GM12878 (cell line): ENCODE data around the gene TYW1. TPM values are rescaled to one million over a fixed set of nuclear protein-coding genes. Genes with fewer than 3 reads are reported as not detected.

ENCODE experiments used
- ATAC-seq: fragments of 200-7000 bp; cut with Tn5 transposase; 3 replicates; pipeline ENCODE4 v1.9.1; 2020; ENCODE audit warnings: mild to moderate bottlenecking, moderate library complexity
- BruUV-seq: library from RNA; stranded (reverse); fragments of 400-500 nt; replicated peaks from 2 replicates; lab custom pipeline; 2021; lab: Mats Ljungman, UMichigan
- CTCF ChIA-PET: fragments of 300-600 bp; sonication (Branson Sonifier 250); formaldehyde crosslinking; extraction: SDS; loops from one replicate; lab custom pipeline; 2021; ENCODE audit warnings: inconsistent platforms; lab: Yijun Ruan, JAX
- POLR2A ChIA-PET: fragments of 350-600 bp; formaldehyde crosslinking; extraction: SDS; loops from one replicate; lab custom pipeline; 2021; ENCODE audit warnings: inconsistent platforms; lab: Charles Lee
- RAD21 ChIA-PET: fragments of 300-600 bp; sonication (Branson Sonifier 250); formaldehyde crosslinking; loops from one replicate; lab custom pipeline; 2023; ENCODE audit warnings: antibody characterized with exemption; ENCODE audit not compliant: unreplicated experiment; lab: Charles Lee
- SMC1A ChIA-PET: fragments of 300-600 bp; sonication (Branson Sonifier 250); formaldehyde crosslinking; loops from one replicate; lab custom pipeline; 2023; ENCODE audit not compliant: unreplicated experiment, uncharacterized antibody; lab: Charles Lee
- DNase-seq: peaks from one replicate; pipeline ENCODE4 v3.0.0-alpha.2; 2011; ENCODE audit warnings: low read depth, low spot score
- FAIRE-seq: peaks from 3 replicates; lab custom pipeline; 2011; peaks lifted over from hg19 to GRCh38; lab: Jason Lieb, UNC
- H2AFZ ChIP-seq: 2 replicates; pipeline ENCODE4 v1.6.0; 2011; ENCODE audit warnings: low read depth, low read length, control low read depth; ENCODE audit not compliant: control insufficient read depth
- H3K27ac ChIP-seq: 2 replicates; pipeline ENCODE4 v1.5.1; 2011; ENCODE audit warnings: control low read depth; ENCODE audit not compliant: control insufficient read depth, insufficient read depth
- H3K27me3 ChIP-seq, 2 experiments: replicated peaks in 1 of 2; 2 replicates each; pipeline versions ENCODE4 v1.6.0 to v1.6.1; 2011; ENCODE audit warnings: low read length in 1 of 2; ENCODE audit not compliant: control insufficient read depth in 2 of 2, insufficient read depth in 2 of 2
- H3K36me3 ChIP-seq, 2 experiments: 2 replicates each; pipeline ENCODE4 v1.5.1; 2011; ENCODE audit warnings: low read length in 1 of 2; ENCODE audit not compliant: control insufficient read depth in 2 of 2, insufficient read depth in 2 of 2
- H3K4me1 ChIP-seq: 2 replicates; pipeline ENCODE4 v1.6.1; 2011; ENCODE audit warnings: mild to moderate bottlenecking, low read length, moderate library complexity, mixed read lengths; ENCODE audit not compliant: control insufficient read depth, insufficient read depth
- H3K4me2 ChIP-seq: 2 replicates; pipeline ENCODE4 v1.6.0; 2011; ENCODE audit warnings: control low read depth; ENCODE audit not compliant: control insufficient read depth, insufficient read depth
- H3K4me3 ChIP-seq: fragments of 200-600 bp; sonication (generic); 2 replicates; pipeline ENCODE4 v1.5.1; 2016
- H3K79me2 ChIP-seq: 2 replicates; pipeline ENCODE4 v1.6.0; 2011; ENCODE audit warnings: low read length; ENCODE audit not compliant: control insufficient read depth, insufficient read depth
- H3K9ac ChIP-seq: 2 replicates; pipeline ENCODE4 v1.8.0; 2011; ENCODE audit warnings: low read length, control low read depth, mixed read lengths; ENCODE audit not compliant: control insufficient read depth, insufficient read depth
- H3K9me3 ChIP-seq: replicated peaks from 3 replicates; pipeline ENCODE4 v1.5.1; 2011; ENCODE audit warnings: mild to moderate bottlenecking, low read length; ENCODE audit not compliant: control insufficient read depth, insufficient read depth
- H4K20me1 ChIP-seq: 2 replicates; pipeline ENCODE4 v1.6.0; 2011; ENCODE audit not compliant: control insufficient read depth, insufficient read depth
- BCL11A ChIP-seq: IDR thresholded peaks from 2 replicates; pipeline ENCODE4 v1.6.1; 2011; ENCODE audit warnings: low read depth, low read length
- BRCA1 ChIP-seq: IDR thresholded peaks from 2 replicates; pipeline ENCODE4 v1.6.1; 2011; ENCODE audit warnings: low read depth, low read length, improper control_type of control experiment
- CEBPB ChIP-seq, 2 experiments: fragments of 150-350 bp in 1 of 2; IDR thresholded peaks; 2 replicates each; pipeline ENCODE4 v1.6.1; 2012 to 2014; ENCODE audit warnings: low read depth in 2 of 2, low read length in 2 of 2, borderline replicate concordance in 1 of 2, inconsistent platforms in 1 of 2
- CHD4 ChIP-seq: fragments of 200-600 bp; sonication (generic); IDR thresholded peaks from 2 replicates; pipeline ENCODE4 v1.6.1; 2016; ENCODE audit warnings: mild to moderate bottlenecking
- IKZF1 ChIP-seq: fragments of 450-650 bp; conservative IDR thresholded peaks from 2 replicates; pipeline ENCODE4 v1.6.1; 2017; ENCODE audit warnings: antibody characterized with exemption, mild to moderate bottlenecking
- JUNB ChIP-seq: IDR thresholded peaks from 2 replicates; pipeline ENCODE4 v1.6.1; 2016; ENCODE audit warnings: antibody characterized with exemption, mild to moderate bottlenecking
- SRF ChIP-seq, 2 experiments: IDR thresholded peaks; 2 replicates each; pipeline ENCODE4 v1.6.1; 2011; ENCODE audit warnings: low read depth in 2 of 2, low read length in 2 of 2, mild to moderate bottlenecking in 1 of 2, moderate library complexity in 1 of 2
- WRNIP1 ChIP-seq: IDR thresholded peaks from 2 replicates; pipeline ENCODE4 v1.6.1; 2011; ENCODE audit warnings: low read depth, low read length, improper control_type of control experiment, borderline replicate concordance
- ZZZ3 ChIP-seq: IDR thresholded peaks from 2 replicates; pipeline ENCODE4 v1.6.1; 2011; ENCODE audit warnings: low read depth; ENCODE audit not compliant: control insufficient read depth, insufficient read length
- WGBS: methylation state at CpG from one replicate; pipeline ENCODE4 v1.1.6; 2016; ENCODE audit warnings: low lambda C conversion rate; ENCODE audit not compliant: insufficient replicate concordance, insufficient coverage; ENCODE audit errors: missing lambda C conversion rate; 5-methylcytosine and 5-hydroxymethylcytosine counted together
- in situ Hi-C: fragments of 300-500 bp; cut with MboI; formaldehyde crosslinking; loops from 9 replicates; pipeline ENCODE4 v1.14.3; 2018; ENCODE audit warnings: mixed read lengths
- intact Hi-C: fragments of 100-400 bp; cut with micrococcal nuclease; formaldehyde crosslinking; loops from one replicate; pipeline ENCODE4 v1.14.2; 2022; ENCODE audit not compliant: unreplicated experiment
- polyA plus RNA-seq, 11 experiments: library from polyadenylated mRNA; depleted of rRNA in 4 of 11; unstranded in 6 of 11; stranded (reverse) in 5 of 11; fragments of >200 nt; fragmentation: Nextera tagmentation in 4 of 11; fragmentation: Illumina TruSeq in 1 of 11; extraction: Ambion mirVana in 4 of 11; extraction: Trizol in 1 of 11; gene quantifications; 1 replicate in 1 of 11; 2 replicates in 10 of 11; pipeline versions ENCODE4 v1.2.1 to v1.2.3, GENCODE V29; 2011 to 2016; ENCODE audit warnings: inconsistent platforms in 2 of 11, missing spikeins in 2 of 11, low read depth in 1 of 11
- total RNA-seq, 4 experiments: library from RNA; depleted of rRNA in 3 of 4; stranded (reverse); fragments of >200 nt in 3 of 4; fragmentation: Illumina TruSeq in 1 of 4; extraction: Trizol in 1 of 4; gene quantifications; 2 replicates each; pipeline versions ENCODE4 v1.2.1 to v1.2.3, GENCODE V29; 2013 to 2021
- TF ChIP-seq, protein P1 (sequence below): fragments of 450-650 bp; IDR thresholded peaks from 2 replicates; pipeline ENCODE4 v1.6.1; 2014; ENCODE audit warnings: mild to moderate bottlenecking
- TF ChIP-seq, protein P2 (sequence below): fragments of 450-650 bp; IDR thresholded peaks from 2 replicates; pipeline ENCODE4 v1.6.1; 2016; ENCODE audit warnings: mild to moderate bottlenecking
- TF ChIP-seq, protein P3 (sequence below): IDR thresholded peaks from 2 replicates; pipeline ENCODE4 v1.6.1; 2012; ENCODE audit warnings: low read depth, low read length, improper control_type of control experiment

The TYW1 gene
- total and polyA plus RNA-seq, 10 of the 15 experiments (the other 5 are each of a cell fraction or from before 2014, with no cell fraction given): 11.3 to 29.0 (median 18.4) TPM

DNA sequence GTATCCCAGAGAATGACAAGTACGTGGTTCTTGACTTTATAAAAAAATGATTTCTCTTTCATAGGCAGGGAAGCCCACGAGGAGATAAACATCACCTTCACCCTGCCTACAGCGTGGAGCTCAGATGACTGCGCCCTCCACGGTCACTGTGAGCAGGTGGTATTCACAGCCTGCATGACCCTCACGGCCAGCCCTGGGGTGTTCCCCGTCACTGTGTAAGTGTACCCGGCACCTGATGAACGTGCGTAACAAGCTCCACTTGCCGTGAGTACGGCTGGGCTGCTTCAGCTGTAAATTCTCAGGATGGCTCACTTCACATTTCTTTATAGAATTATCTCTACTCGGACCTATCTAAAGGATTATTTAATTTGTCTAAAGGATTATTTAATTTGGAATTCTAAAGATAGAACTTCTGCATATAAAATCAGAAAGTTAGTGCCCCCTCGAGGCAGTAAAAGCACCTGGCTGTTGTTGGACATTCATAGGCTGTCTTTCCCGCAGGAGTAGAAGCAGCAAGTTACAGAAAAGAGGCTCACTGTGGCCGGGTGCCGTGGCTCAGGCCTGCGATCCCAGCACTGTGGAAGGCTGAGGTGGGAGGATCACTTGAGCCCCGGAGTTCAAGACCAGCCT lies 48.0 kb upstream of the TYW1 start (continued):
- TF ChIP-seq CEBPB (IDR thresholded peaks at IDR 0.05; ENCODE audit: borderline replicate concordance in 1 of 2, low read depth in 2 of 2, low read length in 2 of 2) (no peak), BCL11A (no peak)

DNA sequence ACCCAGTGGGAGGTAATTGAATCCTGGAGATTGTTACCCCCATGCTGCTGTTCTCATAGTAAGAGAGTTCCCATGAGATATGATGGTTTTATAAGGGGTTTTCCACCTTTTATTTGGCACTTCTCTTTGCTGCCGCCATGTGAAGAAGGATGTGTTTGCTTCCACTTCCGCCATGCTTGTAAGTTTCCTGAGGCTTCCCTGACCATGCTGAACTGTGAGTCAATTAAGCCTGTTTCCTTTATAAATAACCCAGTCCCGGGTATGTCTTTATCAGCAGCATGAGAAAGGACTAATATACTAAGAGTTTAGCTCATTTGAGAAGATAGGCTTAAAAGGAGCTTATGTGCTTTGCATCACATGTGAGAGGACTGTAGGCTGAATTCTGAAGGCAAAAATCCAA lies 46.3 kb upstream of the TYW1 start:
- DNase-seq (no peak), FAIRE-seq (no peak), ATAC-seq (no peak)
- Histone ChIP-seq H3K27me3 (no peaks in the 10 kb centered on the region), H3K4me3 (no peak overlapping the region), H3K36me3 (peaks cover 24 to 25% of the 10 kb centered on the region in 2 experiments), H4K20me1 (no peaks in the 10 kb centered on the region; the same call in 1 of the 2 replicates), H3K4me1 (no peaks in the 10 kb centered on the region), H2AFZ (no peak overlapping the region), H3K4me2 (no peak overlapping the region), H3K9ac (no peak overlapping the region), H3K79me2 (no peaks in the 10 kb centered on the region), H3K9me3 (no peaks in the 10 kb centered on the region), H3K27ac (no peak overlapping the region)
- ChIA-PET RAD21 (no interaction called here), CTCF (no interaction called here), SMC1A (no interaction called here), POLR2A (no interaction called here)
- BruUV-seq: no TSS peak
- intact Hi-C loops: no loop called here
- TF ChIP-seq SRF (IDR thresholded peaks at IDR 0.05; ENCODE audit: low read depth in 2 of 2, low read length in 2 of 2) (no peak), BRCA1 (no peak)
- TF ChIP-seq, all 136 proteins: peak for 0
- in situ Hi-C loops: no loop called here
- 59% methylated on average over 3 of the region's 3 CpGs for WGBS

DNA sequence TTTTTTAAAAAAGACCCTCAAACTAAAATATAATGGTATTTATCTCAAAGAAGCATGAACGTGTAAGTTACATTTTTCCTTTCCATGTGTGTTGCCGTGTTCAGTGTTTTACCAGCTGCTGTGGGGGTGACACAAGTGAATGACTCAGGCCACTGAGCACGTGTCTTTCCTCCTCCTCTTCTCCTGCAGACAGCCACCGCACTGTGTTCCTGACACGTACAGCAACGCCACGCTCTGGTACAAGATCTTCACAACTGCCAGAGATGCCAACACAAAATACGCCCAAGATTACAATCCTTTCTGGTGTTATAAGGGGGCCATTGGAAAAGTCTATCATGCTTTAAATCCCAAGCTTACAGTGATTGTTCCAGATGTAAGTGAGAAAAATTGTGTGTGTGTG lies 45.9 kb upstream of the TYW1 start:
- no peak for ATAC-seq
- Histone ChIP-seq H3K4me1 (no peaks in the 10 kb centered on the region), H2AFZ (no peak overlapping the region), H3K9ac (no peak overlapping the region), H3K79me2 (no peaks in the 10 kb centered on the region), H3K36me3 (peaks cover 25 to 26% of the 10 kb centered on the region in 2 experiments), H3K4me3 (no peak overlapping the region), H3K27ac (no peak overlapping the region), H3K27me3 (no peaks in the 10 kb centered on the region), H3K4me2 (no peak overlapping the region), H3K9me3 (no peaks in the 10 kb centered on the region), H4K20me1 (no peaks in the 10 kb centered on the region; the same call in 1 of the 2 replicates)
- no peak for DNase-seq
- ChIA-PET RAD21 (no interaction called here), CTCF (no interaction called here), SMC1A (no interaction called here), POLR2A (no interaction called here)
- no peak for FAIRE-seq
- in situ Hi-C loops (no loop called here), intact Hi-C loops (no loop called here)
- 97% methylated on average over 8 of the region's 8 CpGs for WGBS
- BruUV-seq: no TSS peak
- TF ChIP-seq, protein P1, sequence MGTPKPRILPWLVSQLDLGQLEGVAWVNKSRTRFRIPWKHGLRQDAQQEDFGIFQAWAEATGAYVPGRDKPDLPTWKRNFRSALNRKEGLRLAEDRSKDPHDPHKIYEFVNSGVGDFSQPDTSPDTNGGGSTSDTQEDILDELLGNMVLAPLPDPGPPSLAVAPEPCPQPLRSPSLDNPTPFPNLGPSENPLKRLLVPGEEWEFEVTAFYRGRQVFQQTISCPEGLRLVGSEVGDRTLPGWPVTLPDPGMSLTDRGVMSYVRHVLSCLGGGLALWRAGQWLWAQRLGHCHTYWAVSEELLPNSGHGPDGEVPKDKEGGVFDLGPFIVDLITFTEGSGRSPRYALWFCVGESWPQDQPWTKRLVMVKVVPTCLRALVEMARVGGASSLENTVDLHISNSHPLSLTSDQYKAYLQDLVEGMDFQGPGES: no peak
- TF ChIP-seq WRNIP1 (no peak), IKZF1 (no peak), ZZZ3 (no peak), CHD4 (no peak), JUNB (no peak)
- TF ChIP-seq, protein P2, sequence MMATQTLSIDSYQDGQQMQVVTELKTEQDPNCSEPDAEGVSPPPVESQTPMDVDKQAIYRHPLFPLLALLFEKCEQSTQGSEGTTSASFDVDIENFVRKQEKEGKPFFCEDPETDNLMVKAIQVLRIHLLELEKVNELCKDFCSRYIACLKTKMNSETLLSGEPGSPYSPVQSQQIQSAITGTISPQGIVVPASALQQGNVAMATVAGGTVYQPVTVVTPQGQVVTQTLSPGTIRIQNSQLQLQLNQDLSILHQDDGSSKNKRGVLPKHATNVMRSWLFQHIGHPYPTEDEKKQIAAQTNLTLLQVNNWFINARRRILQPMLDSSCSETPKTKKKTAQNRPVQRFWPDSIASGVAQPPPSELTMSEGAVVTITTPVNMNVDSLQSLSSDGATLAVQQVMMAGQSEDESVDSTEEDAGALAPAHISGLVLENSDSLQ: no peak
- TF ChIP-seq, protein P3, sequence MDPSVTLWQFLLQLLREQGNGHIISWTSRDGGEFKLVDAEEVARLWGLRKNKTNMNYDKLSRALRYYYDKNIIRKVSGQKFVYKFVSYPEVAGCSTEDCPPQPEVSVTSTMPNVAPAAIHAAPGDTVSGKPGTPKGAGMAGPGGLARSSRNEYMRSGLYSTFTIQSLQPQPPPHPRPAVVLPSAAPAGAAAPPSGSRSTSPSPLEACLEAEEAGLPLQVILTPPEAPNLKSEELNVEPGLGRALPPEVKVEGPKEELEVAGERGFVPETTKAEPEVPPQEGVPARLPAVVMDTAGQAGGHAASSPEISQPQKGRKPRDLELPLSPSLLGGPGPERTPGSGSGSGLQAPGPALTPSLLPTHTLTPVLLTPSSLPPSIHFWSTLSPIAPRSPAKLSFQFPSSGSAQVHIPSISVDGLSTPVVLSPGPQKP: no peak
